Upper lobe of left lung (tissue), 4 donors: Measurements from ENCODE around the gene IMMP2L.

Experiments
- CTCF ChIP-seq, 6 experiments: fragments of 450-650 bp in 4 of 6; fragments of 200-600 bp in 2 of 6; sonication (generic) in 2 of 6; IDR thresholded peaks; one replicate each; pipeline ENCODE4 v1.5.1; 2016 to 2019; ENCODE audit warnings: antibody characterized with exemption in 6 of 6
- EP300 ChIP-seq, 4 donors: sonication (generic); formaldehyde crosslinking; IDR thresholded peaks; one replicate each; pipeline ENCODE4 v1.5.1; 2017; ENCODE audit warnings: antibody characterized with exemption in 4 of 4, control low read depth in 2 of 4

GRCh38 chr7:111568419-111568818 lies 6.1 kb upstream of the IMMP2L start:
- TF ChIP-seq CTCF (IDR thresholded peaks at IDR 0.05) (no peak), EP300 (IDR thresholded peaks at IDR 0.05) (no peak)
